Endothelial cell of umbilical vein (primary cell): ENCODE data around the gene ALX3. TPM values are rescaled to one million over a fixed set of nuclear protein-coding genes. Genes with fewer than 3 reads are reported as not detected.

Source experiments
- BruUV-seq: library from RNA; stranded (reverse); fragments of 400-500 nt; replicated peaks from 2 replicates; lab custom pipeline; 2021; lab: Mats Ljungman, UMichigan
- CTCF ChIA-PET: fragments of 300-600, 350-600 bp; sonication (Branson Sonifier 250); formaldehyde crosslinking; loops from one replicate; lab custom pipeline; 2021; ENCODE audit warnings: antibody characterized with exemption, inconsistent platforms; lab: Charles Lee
- POLR2A ChIA-PET: fragments of 300-600, 350-600 bp; sonication (Branson Sonifier 250); formaldehyde crosslinking; loops from one replicate; lab custom pipeline; 2021; ENCODE audit warnings: antibody characterized with exemption, inconsistent platforms; lab: Charles Lee
- DNase-seq: peaks from one replicate; pipeline ENCODE4 v3.0.0-alpha.2; 2011; ENCODE audit warnings: low read depth, low spot score
- FAIRE-seq: peaks from 2 replicates; lab custom pipeline; 2011; peaks lifted over from hg19 to GRCh38; lab: Jason Lieb, UNC
- H2AFZ ChIP-seq: 2 replicates; pipeline ENCODE4 v1.6.0; 2012; ENCODE audit warnings: low read depth, low read length, control low read depth, inconsistent platforms
- H3K27ac ChIP-seq: 2 replicates; pipeline ENCODE4 v1.5.1; 2011; ENCODE audit warnings: low read depth, mild to moderate bottlenecking, control low read depth, low read length, moderate library complexity; ENCODE audit not compliant: insufficient read depth
- H3K27me3 ChIP-seq, 2 experiments: 2 replicates each; pipeline versions ENCODE4 v1.6.0 to v1.6.1; 2011; ENCODE audit warnings: low read length in 2 of 2, mixed read lengths in 1 of 2; ENCODE audit not compliant: control insufficient read depth in 2 of 2, insufficient read depth in 2 of 2
- H3K36me3 ChIP-seq, 2 experiments: 2 replicates in 1 of 2; 3 replicates in 1 of 2; pipeline ENCODE4 v1.5.1; 2011; ENCODE audit warnings: low read length in 2 of 2, mild to moderate bottlenecking in 1 of 2, moderate library complexity in 1 of 2; ENCODE audit not compliant: control insufficient read depth in 2 of 2, insufficient read depth in 2 of 2; ENCODE audit errors: extremely low read depth in 1 of 2
- H3K4me1 ChIP-seq: 3 replicates; pipeline ENCODE4 v1.5.1; 2011; ENCODE audit warnings: mild to moderate bottlenecking, low read length; ENCODE audit not compliant: control insufficient read depth, insufficient read depth; ENCODE audit errors: extremely low read depth
- H3K4me2 ChIP-seq: 2 replicates; pipeline ENCODE4 v1.6.1; 2011; ENCODE audit warnings: low read length, control low read depth, mixed read lengths; ENCODE audit not compliant: insufficient read depth
- H3K4me3 ChIP-seq, 3 experiments: fragments of 200-600 bp in 1 of 3; sonication (generic), shearing (Covaris generic) in 1 of 3; replicated peaks in 1 of 3; 2 replicates each; pipeline ENCODE4 v1.5.1; 2011 to 2016; ENCODE audit warnings: control low read depth in 3 of 3, low read length in 3 of 3, mild to moderate bottlenecking in 2 of 3, inconsistent platforms in 1 of 3, low read depth in 1 of 3, moderate library complexity in 1 of 3; ENCODE audit not compliant: insufficient read depth in 1 of 3
- H3K79me2 ChIP-seq: 2 replicates; pipeline ENCODE4 v1.6.0; 2012; ENCODE audit warnings: low read length, inconsistent platforms; ENCODE audit not compliant: control insufficient read depth, insufficient read depth
- H3K9ac ChIP-seq: replicated peaks from 2 replicates; pipeline ENCODE3; 2011; ENCODE audit warnings: low read length, control low read depth; ENCODE audit not compliant: insufficient read depth; ENCODE audit errors: extremely low read depth
- H3K9me1 ChIP-seq: replicated peaks from 3 replicates; pipeline ENCODE4 v1.6.0; 2011; ENCODE audit warnings: mild to moderate bottlenecking, low read length; ENCODE audit not compliant: control insufficient read depth, insufficient read depth; ENCODE audit errors: extremely low read depth
- H3K9me3 ChIP-seq: replicated peaks from 2 replicates; pipeline ENCODE4 v1.5.1; 2012; ENCODE audit warnings: low read length, inconsistent platforms; ENCODE audit not compliant: control insufficient read depth, insufficient read depth
- H4K20me1 ChIP-seq: replicated peaks from 2 replicates; pipeline ENCODE3; 2011; ENCODE audit warnings: mild to moderate bottlenecking, low read length; ENCODE audit not compliant: control insufficient read depth, insufficient read depth; ENCODE audit errors: extremely low read depth
- CTCF ChIP-seq, 2 donors: IDR thresholded peaks; 1 replicate in 1 of 2; 2 replicates in 1 of 2; pipeline ENCODE4 v1.5.1; 2011; ENCODE audit warnings: low read length in 2 of 2, mild to moderate bottlenecking in 2 of 2, moderate library complexity in 2 of 2, control low read depth in 1 of 2, inconsistent platforms in 1 of 2, low read depth in 1 of 2; ENCODE audit not compliant: insufficient read depth in 1 of 2; ENCODE audit errors: extremely low read depth in 1 of 2
- EZH2 ChIP-seq: IDR thresholded peaks from 2 replicates; pipeline ENCODE4 v1.6.1; 2012; ENCODE audit warnings: borderline replicate concordance, low read depth, mild to moderate bottlenecking, moderate library complexity, low read length, inconsistent platforms; ENCODE audit not compliant: severe bottlenecking
- FOS ChIP-seq: IDR thresholded peaks from 2 replicates; pipeline ENCODE4 v1.6.1; 2011; ENCODE audit warnings: mild to moderate bottlenecking, low read length, moderate library complexity, borderline replicate concordance; ENCODE audit not compliant: insufficient read depth
- GATA2 ChIP-seq: IDR thresholded peaks from 2 replicates; pipeline ENCODE4 v1.7.0; 2011; ENCODE audit warnings: low read depth, mild to moderate bottlenecking, moderate library complexity, mixed read lengths, low read length; ENCODE audit not compliant: insufficient read length, insufficient read depth
- JUN ChIP-seq: IDR thresholded peaks from 2 replicates; pipeline ENCODE4 v1.6.1; 2011; ENCODE audit warnings: borderline replicate concordance, low read depth; ENCODE audit not compliant: insufficient read length, insufficient read depth
- MYC ChIP-seq: IDR thresholded peaks from one replicate; pipeline ENCODE4 v1.6.1; 2011; ENCODE audit warnings: mild to moderate bottlenecking, low read depth, low read length
- POLR2A ChIP-seq: IDR thresholded peaks from 2 replicates; pipeline ENCODE4 v1.6.1; 2012; ENCODE audit warnings: low read depth, mild to moderate bottlenecking, control low read depth, low read length
- POLR2AphosphoS5 ChIP-seq: IDR thresholded peaks from 2 replicates; pipeline ENCODE4 v1.6.1; 2012; ENCODE audit warnings: low read depth, mild to moderate bottlenecking, control low read depth, low read length, moderate library complexity; ENCODE audit not compliant: insufficient read depth
- dilution Hi-C: fragments of 300-500 bp; cut with MboI; formaldehyde crosslinking; loops from one replicate; pipeline ENCODE4 v1.15.0; 2019; ENCODE audit warnings: low sequenced_read_pairs; ENCODE audit not compliant: extremely low pct_ligation_motif_present
- intact Hi-C: fragments of 100-400 bp; cut with micrococcal nuclease; formaldehyde crosslinking; loops from one replicate; pipeline ENCODE4 v1.10.0; 2022
- polyA plus RNA-seq, 4 experiments: library from polyadenylated mRNA; depleted of rRNA in 3 of 4; stranded (reverse) in 3 of 4; unstranded in 1 of 4; fragments of >200 nt; gene quantifications; 2 replicates each; pipeline versions ENCODE4 v1.2.1 to v1.2.3, GENCODE V29; 2011 to 2012; ENCODE audit warnings: missing spikeins in 1 of 4
- total RNA-seq: library from RNA; stranded (reverse); gene quantifications from 2 replicates; pipeline ENCODE4 v1.2.3, GENCODE V29; 2021
- TF ChIP-seq, protein P1 (sequence below): IDR thresholded peaks from 2 replicates; pipeline ENCODE4 v1.6.1; 2011; ENCODE audit not compliant: insufficient read depth, insufficient read length

The ALX3 gene
- total and polyA plus RNA-seq, 2 donors (not counting 3 experiments of a cell fraction or from before 2014, with no cell fraction given) = not detected

DNA sequence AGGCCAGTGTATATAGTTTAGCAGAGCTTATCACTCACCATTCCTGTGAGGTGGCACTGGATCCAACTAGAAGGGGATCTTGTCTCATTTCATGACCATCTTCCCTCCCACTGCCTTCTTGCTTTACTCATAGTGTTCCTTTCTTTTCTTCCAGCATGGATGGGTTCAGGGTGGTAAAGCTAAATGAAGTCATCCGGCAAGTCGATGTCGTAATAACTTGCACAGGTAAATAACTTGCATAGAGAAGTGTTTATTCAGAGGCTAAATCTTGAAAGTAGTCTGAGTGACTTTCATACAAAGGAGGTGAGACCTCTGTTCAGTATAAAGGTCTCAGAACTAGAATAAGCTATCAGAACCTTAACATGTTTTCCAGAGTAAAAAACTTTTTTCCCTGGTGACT, 52.7 kb downstream of the ALX3 start:
- intact Hi-C loops = no loop called here

More for the DNA sequence above, 52.7 kb downstream of the ALX3 start:
- FAIRE-seq (no peak), DNase-seq (no peak)
- Histone ChIP-seq H3K27me3 (no peaks in the 10 kb centered on the region), H4K20me1 (no peaks in the 10 kb centered on the region), H3K9me3 (no peaks in the 10 kb centered on the region), H3K4me3 (no peak overlapping the region), H3K9me1 (no peaks in the 10 kb centered on the region), H3K36me3 (peaks cover 37 to 41% of the 10 kb centered on the region in 2 experiments), H3K4me1 (no peaks in the 10 kb centered on the region), H3K4me2 (no peak overlapping the region), H3K9ac (no peak overlapping the region), H2AFZ (no peak overlapping the region), H3K27ac (no peak overlapping the region), H3K79me2 (no peaks in the 10 kb centered on the region)
- ChIA-PET POLR2A (no interaction called here), CTCF (interaction anchor here (0.5 to 2.2 kb wide), 4 partner anchors 10 to 243 kb away, joined by 3 to 8 read pairs (median 6); no protein-coding TSS in a partner anchor)
- BruUV-seq = no TSS peak
- no peak for TF ChIP-seq POLR2AphosphoS5
- TF ChIP-seq POLR2A = no peak
- no peak for TF ChIP-seq MYC
- TF ChIP-seq, protein P1, sequence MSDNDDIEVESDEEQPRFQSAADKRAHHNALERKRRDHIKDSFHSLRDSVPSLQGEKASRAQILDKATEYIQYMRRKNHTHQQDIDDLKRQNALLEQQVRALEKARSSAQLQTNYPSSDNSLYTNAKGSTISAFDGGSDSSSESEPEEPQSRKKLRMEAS = no peak
- TF ChIP-seq JUN = no peak
- TF ChIP-seq GATA2 = no peak
- no peak for TF ChIP-seq CTCF (IDR thresholded peaks at IDR 0.05; ENCODE audit: extremely low read depth in 1 of 2, insufficient read depth in 1 of 2, low read depth in 1 of 2, low read length in 2 of 2)
- TF ChIP-seq FOS = no peak
- no peak for TF ChIP-seq EZH2
- dilution Hi-C loops = loop anchor here (25.0 kb wide), 1 partner anchor 230 kb away; no protein-coding TSS in a partner anchor
